GM12891 (cell line): ENCODE measurements around the gene CD109.
"Not testable (repeated sequence)": the region's sequence is repeated elsewhere in the genome, so short reads cannot be mapped to it uniquely, and the experiment has no call there.

Experiments
- POLR2A ChIP-seq: IDR thresholded peaks from 2 replicates; pipeline ENCODE4 v1.6.1; 2011; ENCODE audit warnings: low read depth, low read length, control low read depth
- POLR2AphosphoS5 ChIP-seq: IDR thresholded peaks from 2 replicates; pipeline ENCODE4 v1.6.1; 2011; ENCODE audit warnings: low read depth, low read length, control low read depth
- TAF1 ChIP-seq: IDR thresholded peaks from 2 replicates; pipeline ENCODE4 v1.6.1; 2011; ENCODE audit warnings: low read depth, low read length, control low read depth

DNA sequence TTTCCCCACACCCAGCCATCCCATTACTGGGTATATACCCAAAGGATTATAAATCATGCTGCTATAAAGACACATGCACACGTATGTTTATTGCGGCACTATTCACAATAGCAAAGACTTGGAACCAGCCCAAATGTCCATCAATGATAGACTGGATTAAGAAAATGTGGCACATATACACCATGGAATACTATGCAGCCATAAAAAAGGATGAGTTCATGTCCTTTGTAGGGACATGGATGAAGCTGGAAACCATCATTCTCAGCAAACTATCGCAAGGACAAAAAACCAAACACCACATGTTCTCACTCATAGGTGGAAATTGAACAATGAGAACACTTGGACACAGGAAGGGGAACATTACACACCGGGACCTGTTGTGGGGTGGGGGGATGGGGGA lies 110.0 kb downstream of the CD109 start:
- not testable (repeated sequence) for TF ChIP-seq POLR2A, POLR2AphosphoS5, TAF1
